ENCODE results near the gene PRKN. TPM values are rescaled to one million over a fixed set of nuclear protein-coding genes. Genes with fewer than 3 reads are reported as not detected.
A peak's percentile ranks its signal among the peaks of the same experiment; 100 is the strongest.

The PRKN gene
- total and polyA plus RNA-seq, 9 of the 15 experiments (the other 6 are each of a cell fraction or from before 2014, with no cell fraction given), result 0.03 to 0.96 (median 0.15) TPM; not detected in 2

DNA sequence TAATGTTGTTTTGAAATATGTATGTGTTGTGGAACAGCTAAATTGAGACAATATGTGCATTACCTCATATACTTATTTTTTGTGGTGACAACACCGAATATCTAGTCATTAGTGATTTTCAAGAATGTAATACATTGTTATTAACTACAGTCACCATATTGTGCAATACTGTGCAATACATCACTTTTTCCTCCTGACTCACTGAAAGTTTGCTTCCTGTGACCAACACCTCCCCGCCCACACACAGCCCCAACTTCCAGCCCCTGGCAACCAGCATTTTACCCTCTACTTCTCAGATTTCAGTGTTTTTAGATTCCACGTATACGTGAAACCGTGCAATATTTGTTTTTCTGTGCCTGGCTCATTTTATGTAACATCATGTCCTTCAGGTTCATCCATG lies 627.9 kb downstream of the PRKN start:
- Histone ChIP-seq H3K36me3 (ENCODE audit: control insufficient read depth, insufficient read depth, low read length) (no peaks in the 10 kb centered on the region), H3K27ac (ENCODE audit: extremely low read depth, low read depth, low read length) (no peak overlapping the region), H2AFZ (ENCODE audit: low read depth, low read length) (no peak overlapping the region), H3K4me1 (replicated peaks in 1 of 2; ENCODE audit: control insufficient read depth in 2 of 2, insufficient read depth in 2 of 2, low read length in 2 of 2) (no peaks in the 10 kb centered on the region), H3K4me3 (no peak overlapping the region), H3K27me3 (ENCODE audit: control insufficient read depth in 2 of 2, insufficient read depth in 2 of 2, low read length in 2 of 2) (no peaks in the 10 kb centered on the region), H3K4me2 (ENCODE audit: insufficient read depth, low read length) (no peak overlapping the region), H3K9ac (ENCODE audit: insufficient read depth in 1 of 2, low read depth in 2 of 2, low read length in 2 of 2) (no peak overlapping the region), H3K79me2 (ENCODE audit: control insufficient read depth, insufficient read depth, low read length) (no peaks in the 10 kb centered on the region), H3K9me3 (replicated peaks; ENCODE audit: control insufficient read depth, insufficient read depth, low read depth, low read length) (no peaks in the 10 kb centered on the region), H4K20me1 (replicated peaks; ENCODE audit: control insufficient read depth, insufficient read depth, low read length) (no peaks in the 10 kb centered on the region), H3K9me1 (ENCODE audit: control insufficient read depth, insufficient read depth, low read length) (no peaks in the 10 kb centered on the region)
- BruUV-seq (replicated peaks), result no TSS peak
- no peak for ATAC-seq
- WGBS (ENCODE audit: insufficient coverage, low coverage, missing lambda C conversion rate), result 2% methylated on average over 5 of the region's 5 CpGs
- POLR2A ChIA-PET, result no interaction called here
- CTCF ChIA-PET (ENCODE audit: low intra/inter-chr PET ratio), result no interaction called here
- in situ Hi-C loops (cut with MboI), result no loop called here
- intact Hi-C loops (cut with micrococcal nuclease), result no loop called here
- peak in 1 of 4 experiments; percentile 8 for DNase-seq (ENCODE audit: extremely low read depth in 1 of 4, low spot score in 3 of 4)
- FAIRE-seq, result no peak
- no peak for TF ChIP-seq ZNF133 (CRISPR knock-in tag; IDR thresholded peaks at IDR 0.05)
- no peak for TF ChIP-seq ZNF589 (CRISPR knock-in tag; IDR thresholded peaks at IDR 0.05; ENCODE audit: low read depth)
- peak; percentile 80 for TF ChIP-seq FOSL1 (tag; conservative IDR thresholded peaks at IDR 0.05)
- TF ChIP-seq ARID3A (IDR thresholded peaks at IDR 0.05; ENCODE audit: borderline replicate concordance, low read depth, low read length), result no peak
- TF ChIP-seq, protein P1, sequence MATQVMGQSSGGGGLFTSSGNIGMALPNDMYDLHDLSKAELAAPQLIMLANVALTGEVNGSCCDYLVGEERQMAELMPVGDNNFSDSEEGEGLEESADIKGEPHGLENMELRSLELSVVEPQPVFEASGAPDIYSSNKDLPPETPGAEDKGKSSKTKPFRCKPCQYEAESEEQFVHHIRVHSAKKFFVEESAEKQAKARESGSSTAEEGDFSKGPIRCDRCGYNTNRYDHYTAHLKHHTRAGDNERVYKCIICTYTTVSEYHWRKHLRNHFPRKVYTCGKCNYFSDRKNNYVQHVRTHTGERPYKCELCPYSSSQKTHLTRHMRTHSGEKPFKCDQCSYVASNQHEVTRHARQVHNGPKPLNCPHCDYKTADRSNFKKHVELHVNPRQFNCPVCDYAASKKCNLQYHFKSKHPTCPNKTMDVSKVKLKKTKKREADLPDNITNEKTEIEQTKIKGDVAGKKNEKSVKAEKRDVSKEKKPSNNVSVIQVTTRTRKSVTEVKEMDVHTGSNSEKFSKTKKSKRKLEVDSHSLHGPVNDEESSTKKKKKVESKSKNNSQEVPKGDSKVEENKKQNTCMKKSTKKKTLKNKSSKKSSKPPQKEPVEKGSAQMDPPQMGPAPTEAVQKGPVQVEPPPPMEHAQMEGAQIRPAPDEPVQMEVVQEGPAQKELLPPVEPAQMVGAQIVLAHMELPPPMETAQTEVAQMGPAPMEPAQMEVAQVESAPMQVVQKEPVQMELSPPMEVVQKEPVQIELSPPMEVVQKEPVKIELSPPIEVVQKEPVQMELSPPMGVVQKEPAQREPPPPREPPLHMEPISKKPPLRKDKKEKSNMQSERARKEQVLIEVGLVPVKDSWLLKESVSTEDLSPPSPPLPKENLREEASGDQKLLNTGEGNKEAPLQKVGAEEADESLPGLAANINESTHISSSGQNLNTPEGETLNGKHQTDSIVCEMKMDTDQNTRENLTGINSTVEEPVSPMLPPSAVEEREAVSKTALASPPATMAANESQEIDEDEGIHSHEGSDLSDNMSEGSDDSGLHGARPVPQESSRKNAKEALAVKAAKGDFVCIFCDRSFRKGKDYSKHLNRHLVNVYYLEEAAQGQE (IDR thresholded peaks at IDR 0.05; ENCODE audit: borderline replicate concordance), result no peak
- TF ChIP-seq, protein P1 (CRISPR knock-in tag; IDR thresholded peaks at IDR 0.05; ENCODE audit: low read depth), result no peak
- no peak for TF ChIP-seq ZNF592 (IDR thresholded peaks at IDR 0.05)
- no peak for TF ChIP-seq GATAD2B (IDR thresholded peaks at IDR 0.05; ENCODE audit: borderline replicate concordance)
- TF ChIP-seq GABPA (tag; conservative IDR thresholded peaks at IDR 0.05; ENCODE audit: low read depth), result peak; percentile 62
